ENCODE data around the gene OR2V2. TPM values are rescaled to one million over a fixed set of nuclear protein-coding genes. Genes with fewer than 3 reads are reported as not detected.
A peak's percentile ranks its signal among the peaks of the same experiment; 100 is the strongest.

Gene OR2V2
- total and polyA plus RNA-seq, 2 donors (not counting 3 experiments of a cell fraction or from before 2014, with no cell fraction given) = not detected

DNA sequence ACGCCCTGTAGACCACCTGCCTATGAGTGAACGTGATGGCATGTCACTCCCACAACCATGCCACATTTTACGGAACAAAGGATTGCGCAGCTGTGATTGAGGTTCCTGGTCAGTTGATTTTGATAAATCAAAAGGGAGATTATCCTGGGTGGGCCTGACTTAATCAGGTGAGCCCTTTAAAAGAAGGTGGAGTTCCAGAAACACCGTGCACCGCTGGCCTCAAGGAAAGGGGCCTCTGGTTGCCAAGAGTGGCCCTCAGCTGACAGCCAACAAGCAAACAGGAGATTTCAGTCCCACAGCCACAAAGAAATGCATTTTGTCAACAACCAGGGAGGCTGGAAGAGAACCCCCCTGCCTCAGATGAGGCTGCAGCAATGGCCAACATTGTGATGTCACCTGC lies 38.6 kb downstream of the OR2V2 start:
- no peaks in the 10 kb centered on the region for H4K20me1 ChIP-seq (replicated peaks; ENCODE audit: control insufficient read depth, extremely low read depth, insufficient read depth, low read length)
- dilution Hi-C loops (cut with MboI; ENCODE audit: extremely low pct_ligation_motif_present, low sequenced_read_pairs) = no loop called here
- H3K4me3 ChIP-seq (replicated peaks in 1 of 3; ENCODE audit: insufficient read depth in 1 of 3, low read depth in 1 of 3, low read length in 3 of 3) = no peak overlapping the region
- H3K9ac ChIP-seq (replicated peaks; ENCODE audit: extremely low read depth, insufficient read depth, low read length) = no peak overlapping the region
- H3K27ac ChIP-seq (ENCODE audit: insufficient read depth, low read depth, low read length) = no peak overlapping the region
- intact Hi-C loops (cut with micrococcal nuclease) = loop anchor here (5.0 to 10.0 kb wide), 2 partner anchors 384 to 691 kb away; partner anchors contain the start of genes CNOT6 and MGAT1
- TF ChIP-seq POLR2AphosphoS5 (IDR thresholded peaks at IDR 0.05; ENCODE audit: insufficient read depth, low read depth, low read length) = no peak
- no peak for TF ChIP-seq MYC (IDR thresholded peaks at IDR 0.05; ENCODE audit: low read depth, low read length)
- no peak for TF ChIP-seq FOS (IDR thresholded peaks at IDR 0.05; ENCODE audit: borderline replicate concordance, insufficient read depth, low read length)
- no peaks in the 10 kb centered on the region for H3K9me1 ChIP-seq (replicated peaks; ENCODE audit: control insufficient read depth, extremely low read depth, insufficient read depth, low read length)
- CTCF ChIA-PET = interaction anchor here (2.7 kb wide), 1 partner anchor 75 kb away, joined by 16 read pairs; the partner anchor contains the start of gene TRIM52
- H3K79me2 ChIP-seq (ENCODE audit: control insufficient read depth, insufficient read depth, low read length) = no peaks in the 10 kb centered on the region
- no peak overlapping the region for H3K4me2 ChIP-seq (ENCODE audit: insufficient read depth, low read length)
- peaks cover 12% of the 10 kb centered on the region for H3K4me1 ChIP-seq (ENCODE audit: control insufficient read depth, extremely low read depth, insufficient read depth, low read length)
- FAIRE-seq (no peak), DNase-seq (ENCODE audit: low read depth, low spot score) (no peak)
- POLR2A ChIA-PET = no interaction called here
- no TSS peak for BruUV-seq (replicated peaks)
- no peak overlapping the region for H2AFZ ChIP-seq (ENCODE audit: low read depth, low read length)
- H3K36me3 ChIP-seq (ENCODE audit: control insufficient read depth in 2 of 2, extremely low read depth in 1 of 2, insufficient read depth in 2 of 2, low read length in 2 of 2) = no peaks in the 10 kb centered on the region
- no peaks in the 10 kb centered on the region for H3K9me3 ChIP-seq (replicated peaks; ENCODE audit: control insufficient read depth, insufficient read depth, low read length)
- no peaks in the 10 kb centered on the region for H3K27me3 ChIP-seq (ENCODE audit: control insufficient read depth in 2 of 2, insufficient read depth in 2 of 2, low read length in 2 of 2)

GRCh38 chr5:181186986-181187499 lies 39.7 kb downstream of the OR2V2 start:
- ChIA-PET CTCF (interaction anchor here (1.0 to 10.2 kb wide), 2 partner anchors 18 to 19 kb away, joined by 3 to 95 read pairs; partner anchors contain the start of gene TRIM7), POLR2A (interaction anchor here (1.2 kb wide), 1 partner anchor 20 kb away, joined by 8 read pairs; no protein-coding TSS in a partner anchor)
- Histone ChIP-seq H4K20me1 (replicated peaks; ENCODE audit: control insufficient read depth, extremely low read depth, insufficient read depth, low read length) (no peaks in the 10 kb centered on the region), H3K4me2 (ENCODE audit: insufficient read depth, low read length) (peak overlapping the region; percentile 41), H2AFZ (ENCODE audit: low read depth, low read length) (peak overlapping the region; percentile 55), H3K79me2 (ENCODE audit: control insufficient read depth, insufficient read depth, low read length) (no peaks in the 10 kb centered on the region), H3K27me3 (ENCODE audit: control insufficient read depth in 2 of 2, insufficient read depth in 2 of 2, low read length in 2 of 2) (no peaks in the 10 kb centered on the region), H3K27ac (ENCODE audit: insufficient read depth, low read depth, low read length) (peak overlapping the region; percentile 28), H3K4me1 (ENCODE audit: control insufficient read depth, extremely low read depth, insufficient read depth, low read length) (peaks cover 12% of the 10 kb centered on the region), H3K36me3 (ENCODE audit: control insufficient read depth in 2 of 2, extremely low read depth in 1 of 2, insufficient read depth in 2 of 2, low read length in 2 of 2) (no peaks in the 10 kb centered on the region), H3K9me1 (replicated peaks; ENCODE audit: control insufficient read depth, extremely low read depth, insufficient read depth, low read length) (no peaks in the 10 kb centered on the region), H3K9ac (replicated peaks; ENCODE audit: extremely low read depth, insufficient read depth, low read length) (peak overlapping the region; percentile 36), H3K9me3 (replicated peaks; ENCODE audit: control insufficient read depth, insufficient read depth, low read length) (no peaks in the 10 kb centered on the region), H3K4me3 (replicated peaks in 1 of 3; ENCODE audit: insufficient read depth in 1 of 3, low read depth in 1 of 3, low read length in 3 of 3) (peak overlapping the region in 2 of 3 experiments; percentile 10 to 26)
- TF ChIP-seq POLR2A (IDR thresholded peaks at IDR 0.05; ENCODE audit: low read depth, low read length) (no peak), POLR2AphosphoS5 (IDR thresholded peaks at IDR 0.05; ENCODE audit: insufficient read depth, low read depth, low read length) (no peak), MYC (IDR thresholded peaks at IDR 0.05; ENCODE audit: low read depth, low read length) (no peak), GATA2 (IDR thresholded peaks at IDR 0.05; ENCODE audit: insufficient read depth, insufficient read length, low read depth, low read length) (no peak), JUN (IDR thresholded peaks at IDR 0.05; ENCODE audit: borderline replicate concordance, insufficient read depth, insufficient read length, low read depth) (no peak), CTCF (IDR thresholded peaks at IDR 0.05; ENCODE audit: extremely low read depth in 1 of 2, insufficient read depth in 1 of 2, low read depth in 1 of 2, low read length in 2 of 2) (no peak), EZH2 (IDR thresholded peaks at IDR 0.05; ENCODE audit: borderline replicate concordance, low read depth, low read length, severe bottlenecking) (no peak), FOS (IDR thresholded peaks at IDR 0.05; ENCODE audit: borderline replicate concordance, insufficient read depth, low read length) (no peak)
- TF ChIP-seq, protein P1, sequence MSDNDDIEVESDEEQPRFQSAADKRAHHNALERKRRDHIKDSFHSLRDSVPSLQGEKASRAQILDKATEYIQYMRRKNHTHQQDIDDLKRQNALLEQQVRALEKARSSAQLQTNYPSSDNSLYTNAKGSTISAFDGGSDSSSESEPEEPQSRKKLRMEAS (IDR thresholded peaks at IDR 0.05; ENCODE audit: insufficient read depth, insufficient read length) = no peak
- DNase-seq (ENCODE audit: low read depth, low spot score) = peak; percentile 15
- no TSS peak for BruUV-seq (replicated peaks)
- FAIRE-seq = no peak
- dilution Hi-C loops (cut with MboI; ENCODE audit: extremely low pct_ligation_motif_present, low sequenced_read_pairs) (no loop called here), intact Hi-C loops (cut with micrococcal nuclease) (loop anchor here (5.0 to 10.0 kb wide), 2 partner anchors 385 to 692 kb away; partner anchors contain the start of genes CNOT6 and MGAT1)

Data from endothelial cell of umbilical vein (primary cell).